ENCODE data around the gene FAM241A. TPM values are rescaled to one million over a fixed set of nuclear protein-coding genes. Genes with fewer than 3 reads are reported as not detected.
A peak's percentile ranks its signal among the peaks of the same experiment; 100 is the strongest.

Gene FAM241A
- total RNA-seq, 1 experiment from 2014 or later, result 2.2 TPM

DNA sequence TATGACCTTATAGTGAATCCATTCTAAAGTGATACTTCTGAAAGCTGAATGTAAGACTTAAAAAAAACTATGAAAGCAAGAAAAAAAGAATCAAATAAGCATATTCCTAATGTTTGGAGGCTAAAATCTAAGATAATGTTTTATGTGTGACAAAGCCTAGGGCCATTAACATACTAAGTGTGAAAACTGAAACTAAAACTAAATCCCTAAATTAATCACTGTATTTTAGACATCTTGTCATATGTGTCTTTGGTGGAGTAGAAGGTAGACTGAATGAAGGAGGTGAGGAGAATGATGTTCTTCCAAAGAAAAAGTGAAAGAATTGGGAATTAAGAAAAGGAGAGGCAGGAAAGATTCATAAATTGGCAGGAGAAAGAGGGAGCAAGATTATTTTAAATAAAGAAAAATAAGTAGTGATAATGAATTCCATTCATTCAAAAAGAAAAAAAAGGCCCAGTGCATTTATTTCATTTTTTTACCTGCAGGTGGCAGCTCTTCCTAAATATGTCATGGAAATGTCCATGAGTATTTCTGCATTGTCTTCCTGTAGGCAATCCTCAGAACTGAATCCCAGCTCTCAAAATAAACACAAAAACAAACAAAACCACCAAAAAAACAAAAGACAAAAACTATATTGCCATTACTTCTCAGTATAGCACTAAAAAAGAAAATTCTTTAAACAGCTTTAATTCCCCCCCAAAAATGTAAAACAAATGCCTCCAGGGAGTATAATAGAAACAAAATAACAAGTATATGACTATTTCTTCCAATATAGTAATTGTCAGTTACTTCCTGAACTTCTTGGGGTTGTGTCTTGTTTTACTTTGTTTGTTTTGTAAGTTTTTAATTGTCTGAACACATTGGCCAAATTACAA is 69.4 kb downstream of the FAM241A start:
- Histone ChIP-seq H3K36me3 (ENCODE audit: low read depth, low read length) (no peaks in the 10 kb centered on the region), H3K9ac (ENCODE audit: low read length) (no peak overlapping the region), H4K20me1 (ENCODE audit: low read length) (no peaks in the 10 kb centered on the region), H2AFZ (ENCODE audit: low read length) (no peak overlapping the region), H3F3A (ENCODE audit: low read length, unreplicated experiment) (no peaks in the 10 kb centered on the region), H3K79me2 (ENCODE audit: low read length) (no peaks in the 10 kb centered on the region), H3K9me2 (replicated peaks; ENCODE audit: low read length) (no peaks in the 10 kb centered on the region), H3K27me3 (ENCODE audit: low read length) (no peaks in the 10 kb centered on the region), H3K27ac (ENCODE audit: low read length) (no peak overlapping the region), H3K9me3 (ENCODE audit: low read length) (no peaks in the 10 kb centered on the region), H3K4me3 (ENCODE audit: low read length) (no peak overlapping the region), H3K4me1 (ENCODE audit: insufficient read depth, low read length) (no peaks in the 10 kb centered on the region), H3K4me2 (ENCODE audit: low read length) (no peak overlapping the region)
- ChIA-PET POLR2A (ENCODE audit: unreplicated experiment) (no interaction called here), CTCF (interaction anchor here (0.6 to 1.0 kb wide), 2 partner anchors 20 to 116 kb away, joined by 3 read pairs; no protein-coding TSS in a partner anchor)
- peak; percentile 42; the same call in 1 of the 2 replicates for ATAC-seq
- intact Hi-C loops (cut with micrococcal nuclease), result loop anchor here (1.0 kb wide), 2 partner anchors 21 to 52 kb away; no protein-coding TSS in a partner anchor
- no TSS peak for BruUV-seq (replicated peaks)
- TF ChIP-seq EZH2phosphoT487 (IDR thresholded peaks at IDR 0.05; ENCODE audit: borderline replicate concordance, low read length), result no peak
- TF ChIP-seq, protein P1, sequence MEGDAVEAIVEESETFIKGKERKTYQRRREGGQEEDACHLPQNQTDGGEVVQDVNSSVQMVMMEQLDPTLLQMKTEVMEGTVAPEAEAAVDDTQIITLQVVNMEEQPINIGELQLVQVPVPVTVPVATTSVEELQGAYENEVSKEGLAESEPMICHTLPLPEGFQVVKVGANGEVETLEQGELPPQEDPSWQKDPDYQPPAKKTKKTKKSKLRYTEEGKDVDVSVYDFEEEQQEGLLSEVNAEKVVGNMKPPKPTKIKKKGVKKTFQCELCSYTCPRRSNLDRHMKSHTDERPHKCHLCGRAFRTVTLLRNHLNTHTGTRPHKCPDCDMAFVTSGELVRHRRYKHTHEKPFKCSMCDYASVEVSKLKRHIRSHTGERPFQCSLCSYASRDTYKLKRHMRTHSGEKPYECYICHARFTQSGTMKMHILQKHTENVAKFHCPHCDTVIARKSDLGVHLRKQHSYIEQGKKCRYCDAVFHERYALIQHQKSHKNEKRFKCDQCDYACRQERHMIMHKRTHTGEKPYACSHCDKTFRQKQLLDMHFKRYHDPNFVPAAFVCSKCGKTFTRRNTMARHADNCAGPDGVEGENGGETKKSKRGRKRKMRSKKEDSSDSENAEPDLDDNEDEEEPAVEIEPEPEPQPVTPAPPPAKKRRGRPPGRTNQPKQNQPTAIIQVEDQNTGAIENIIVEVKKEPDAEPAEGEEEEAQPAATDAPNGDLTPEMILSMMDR (conservative IDR thresholded peaks at IDR 0.05; ENCODE audit: low read depth, low read length), result peak; percentile 54
- DNase-seq, result peak; percentile 55

- no peak overlapping the region for H3K4me3 ChIP-seq (ENCODE audit: low read length)
- no peaks in the 10 kb centered on the region for H3K36me3 ChIP-seq (ENCODE audit: low read depth, low read length)
- H3K9me2 ChIP-seq (replicated peaks; ENCODE audit: low read length), result no peaks in the 10 kb centered on the region
- H3K4me2 ChIP-seq (ENCODE audit: low read length), result no peak overlapping the region
- ATAC-seq (no peak), DNase-seq (no peak)
- no peaks in the 10 kb centered on the region for H4K20me1 ChIP-seq (ENCODE audit: low read length)
- H3K9ac ChIP-seq (ENCODE audit: low read length), result no peak overlapping the region
- H3K27ac ChIP-seq (ENCODE audit: low read length), result no peak overlapping the region
- H3K4me1 ChIP-seq (ENCODE audit: insufficient read depth, low read length), result no peaks in the 10 kb centered on the region
- H3F3A ChIP-seq (ENCODE audit: low read length, unreplicated experiment), result no peaks in the 10 kb centered on the region
- H3K27me3 ChIP-seq (ENCODE audit: low read length), result no peaks in the 10 kb centered on the region
- POLR2A ChIA-PET (ENCODE audit: unreplicated experiment), result no interaction called here
- TF ChIP-seq, protein P1 (conservative IDR thresholded peaks at IDR 0.05; ENCODE audit: low read depth, low read length), result no peak
- TF ChIP-seq EZH2phosphoT487 (IDR thresholded peaks at IDR 0.05; ENCODE audit: borderline replicate concordance, low read length), result no peak
- no peak for TF ChIP-seq EZH2 (IDR thresholded peaks at IDR 0.05; ENCODE audit: low read length, unreplicated experiment)
- BruUV-seq (replicated peaks), result no TSS peak
- CTCF ChIA-PET, result no interaction called here
- no peaks in the 10 kb centered on the region for H3K79me2 ChIP-seq (ENCODE audit: low read length)
- no peak overlapping the region for H2AFZ ChIP-seq (ENCODE audit: low read length)
- intact Hi-C loops (cut with micrococcal nuclease), result no loop called here
- no peaks in the 10 kb centered on the region for H3K9me3 ChIP-seq (ENCODE audit: low read length)
These were observed 74.6 kb downstream of the FAM241A start for GRCh38 chr4:112219826-112220366.
